Measurements from ENCODE around the gene WNT6. TPM values are rescaled to one million over a fixed set of nuclear protein-coding genes. Genes with fewer than 3 reads are reported as not detected.
A peak's percentile ranks its signal among the peaks of the same experiment; 100 is the strongest.

Gene WNT6
- total RNA-seq, 1 experiment from 2014 or later: 8.1 TPM

- BruUV-seq (replicated peaks): no TSS peak
- in situ Hi-C loops (cut with HindIII; ENCODE audit: low pct_unique_long_range_greater_than_20kb, low sequenced_read_pairs): no loop called here
- no peaks in the 10 kb centered on the region for H3K9me3 ChIP-seq (ENCODE audit: control insufficient read depth, insufficient read depth, low read depth, low read length)
- no peak for DNase-seq (ENCODE audit: low read depth, low spot score)
- CTCF ChIA-PET: interaction anchor here (1.2 kb wide), 1 partner anchor 16 kb away, joined by 5 read pairs; no protein-coding TSS in a partner anchor
- intact Hi-C loops (cut with micrococcal nuclease; ENCODE audit: unreplicated experiment): no loop called here
- H3K27ac ChIP-seq (ENCODE audit: low read length): no peak overlapping the region
- no peaks in the 10 kb centered on the region for H3K27me3 ChIP-seq (ENCODE audit: control insufficient read depth, insufficient read depth, low read length)
- no peak for TF ChIP-seq REST (IDR thresholded peaks at IDR 0.05; ENCODE audit: insufficient read depth in 1 of 2, low read depth in 2 of 2, low read length in 1 of 2)
- TF ChIP-seq TCF7L2 (IDR thresholded peaks at IDR 0.05; ENCODE audit: low read depth, low read length): no peak
- TF ChIP-seq POLR2AphosphoS5 (IDR thresholded peaks at IDR 0.05; ENCODE audit: low read depth, low read length): no peak
- TF ChIP-seq CTCF (IDR thresholded peaks at IDR 0.05): no peak
- no peak for TF ChIP-seq SIN3A (IDR thresholded peaks at IDR 0.05; ENCODE audit: borderline replicate concordance, insufficient read depth, low read depth, low read length)
- no peaks in the 10 kb centered on the region for H3K36me3 ChIP-seq (ENCODE audit: control insufficient read depth, insufficient read depth, low read length)
- POLR2A ChIA-PET: no interaction called here
- H3K4me3 ChIP-seq (ENCODE audit: low read depth in 2 of 2, low read length in 2 of 2): no peak overlapping the region
- ATAC-seq: no peak
- H3K4me1 ChIP-seq (ENCODE audit: control insufficient read depth, insufficient read depth, low read length): peaks cover 28% of the 10 kb centered on the region
These were observed 22.8 kb downstream of the WNT6 start for GRCh38 chr2:218882461-218882816.

- DNase-seq (ENCODE audit: low read depth, low spot score) (no peak), ATAC-seq (peak; percentile 33; the same call in 1 of the 2 replicates)
- POLR2A ChIA-PET: no interaction called here
- intact Hi-C loops (cut with micrococcal nuclease; ENCODE audit: unreplicated experiment) (no loop called here), in situ Hi-C loops (cut with HindIII; ENCODE audit: low pct_unique_long_range_greater_than_20kb, low sequenced_read_pairs) (no loop called here)
- Histone ChIP-seq H3K4me1 (ENCODE audit: control insufficient read depth, insufficient read depth, low read length) (peaks cover 28% of the 10 kb centered on the region), H3K27me3 (ENCODE audit: control insufficient read depth, insufficient read depth, low read length) (no peaks in the 10 kb centered on the region), H3K27ac (ENCODE audit: low read length) (peak overlapping the region; percentile 34; the same call in 1 of the 2 replicates), H3K9me3 (ENCODE audit: control insufficient read depth, insufficient read depth, low read depth, low read length) (no peaks in the 10 kb centered on the region), H3K4me3 (ENCODE audit: low read depth in 2 of 2, low read length in 2 of 2) (no peak overlapping the region), H3K36me3 (ENCODE audit: control insufficient read depth, insufficient read depth, low read length) (no peaks in the 10 kb centered on the region)
- no peak for TF ChIP-seq CTCF (IDR thresholded peaks at IDR 0.05)
- no peak for TF ChIP-seq SIN3A (IDR thresholded peaks at IDR 0.05; ENCODE audit: borderline replicate concordance, insufficient read depth, low read depth, low read length)
- no peak for TF ChIP-seq POLR2AphosphoS5 (IDR thresholded peaks at IDR 0.05; ENCODE audit: low read depth, low read length)
- no peak for TF ChIP-seq TCF7L2 (IDR thresholded peaks at IDR 0.05; ENCODE audit: low read depth, low read length)
- TF ChIP-seq REST (IDR thresholded peaks at IDR 0.05; ENCODE audit: insufficient read depth in 1 of 2, low read depth in 2 of 2, low read length in 1 of 2): no peak
- CTCF ChIA-PET: interaction anchor here (1.2 kb wide), 1 partner anchor 15 kb away, joined by 5 read pairs; no protein-coding TSS in a partner anchor
- no TSS peak for BruUV-seq (replicated peaks)
These were observed 23.3 kb downstream of the WNT6 start for GRCh38 chr2:218882866-218883366.
